Loucy (cell line): ENCODE data around the gene HOXB7.

Experiments used
- H2AFZ ChIP-seq: fragments of 200-600 bp; sonication (generic); 2 replicates; pipeline ENCODE4 v1.6.0; 2016; ENCODE audit warnings: antibody characterized with exemption, mild to moderate bottlenecking, low read length, moderate library complexity
- H3F3A ChIP-seq: fragments of 200-600 bp; 2 replicates; pipeline ENCODE4 v1.6.0; 2016; ENCODE audit warnings: antibody characterized with exemption, low read depth, mild to moderate bottlenecking
- H3K27me3 ChIP-seq: fragments of 200-600 bp; sonication (generic); 2 replicates; pipeline ENCODE4 v1.6.1; 2014; ENCODE audit warnings: low read length, mild to moderate bottlenecking; ENCODE audit not compliant: insufficient read depth, poor library complexity, severe bottlenecking
- H3K36me3 ChIP-seq: fragments of 200-600 bp; sonication (generic); 2 replicates; pipeline ENCODE4 v1.6.1; 2016; ENCODE audit warnings: low read length; ENCODE audit not compliant: insufficient read depth
- H3K4me1 ChIP-seq: fragments of 200-600 bp; sonication (generic); 2 replicates; pipeline ENCODE4 v1.5.1; 2014; ENCODE audit warnings: low read length, mild to moderate bottlenecking; ENCODE audit not compliant: insufficient read depth, poor library complexity, severe bottlenecking
- H3K4me2 ChIP-seq: fragments of 200-600 bp; sonication (generic); 2 replicates; pipeline ENCODE4 v1.6.0; 2014; ENCODE audit warnings: antibody characterized with exemption, low read length, low read depth, mild to moderate bottlenecking; ENCODE audit not compliant: poor library complexity, severe bottlenecking
- H3K4me3 ChIP-seq: fragments of 200-600 bp; sonication (generic); 2 replicates; pipeline ENCODE4 v1.5.1; 2014; ENCODE audit warnings: low read length, mild to moderate bottlenecking, mixed read lengths; ENCODE audit not compliant: poor library complexity, severe bottlenecking
- H3K79me2 ChIP-seq: fragments of 200-600 bp; sonication (generic); 2 replicates; pipeline ENCODE4 v1.6.1; 2014; ENCODE audit warnings: low read length; ENCODE audit not compliant: insufficient read depth
- H3K9ac ChIP-seq: fragments of 200-600 bp; sonication (generic); 2 replicates; pipeline ENCODE4 v1.6.0; 2014; ENCODE audit warnings: mild to moderate bottlenecking, low read depth, low read length, moderate library complexity; ENCODE audit not compliant: poor library complexity, severe bottlenecking
- H3K9me2 ChIP-seq: fragments of 200-600 bp; sonication (generic); replicated peaks from 2 replicates; pipeline ENCODE4 v1.6.1; 2016; ENCODE audit warnings: low read depth, low read length, mixed read lengths
- H3K9me3 ChIP-seq: fragments of 200-600 bp; sonication (generic); 2 replicates; pipeline ENCODE4 v1.6.1; 2014; ENCODE audit warnings: mild to moderate bottlenecking, antibody characterized with exemption, low read length, low read depth; ENCODE audit not compliant: insufficient read depth
- H4K20me1 ChIP-seq: fragments of 200-600 bp; sonication (generic); 2 replicates; pipeline ENCODE4 v1.6.0; 2014; ENCODE audit warnings: antibody characterized with exemption, low read length, mild to moderate bottlenecking; ENCODE audit not compliant: insufficient read depth, poor library complexity, severe bottlenecking
- EZH2phosphoT487 ChIP-seq: fragments of 200-600 bp; IDR thresholded peaks from 2 replicates; pipeline ENCODE4 v1.6.1; 2018; ENCODE audit warnings: antibody characterized with exemption, mild to moderate bottlenecking, moderate library complexity, borderline replicate concordance
- TF ChIP-seq, protein P1 (sequence below): fragments of 200-600 bp; sonication (generic); conservative IDR thresholded peaks from 2 replicates; pipeline ENCODE4 v1.5.1; 2014; ENCODE audit warnings: mild to moderate bottlenecking, antibody characterized with exemption, low read length

HOXB7 gene

DNA sequence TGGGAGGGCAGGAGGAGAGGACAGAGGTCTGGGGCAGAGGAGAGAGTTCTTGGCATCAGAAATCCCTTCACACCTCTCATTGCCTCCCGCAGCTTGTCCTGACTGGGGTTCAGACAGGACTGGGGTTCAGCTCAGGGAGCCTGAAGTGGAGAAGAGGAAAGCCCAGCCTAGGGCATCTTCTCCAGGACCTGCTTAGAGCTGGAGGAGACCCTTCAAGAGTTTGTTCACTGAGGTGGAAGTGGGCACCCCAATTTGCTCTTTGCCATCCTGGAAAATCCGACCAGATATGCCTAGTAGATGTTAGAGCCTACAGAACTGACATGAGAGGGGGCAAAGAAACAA is 22.8 kb downstream of the HOXB7 start:
- Histone ChIP-seq H3K27me3 (peaks cover 43% of the 10 kb centered on the region), H3F3A (no peaks in the 10 kb centered on the region)

GRCh38 chr17:48587276-48588073 is 23.3 kb downstream of the HOXB7 start:
- H2AFZ ChIP-seq, result no peak overlapping the region
- peaks cover 100% of the 10 kb centered on the region for H3K79me2 ChIP-seq
- peaks cover 94% of the 10 kb centered on the region for H4K20me1 ChIP-seq
- TF ChIP-seq, protein P1, sequence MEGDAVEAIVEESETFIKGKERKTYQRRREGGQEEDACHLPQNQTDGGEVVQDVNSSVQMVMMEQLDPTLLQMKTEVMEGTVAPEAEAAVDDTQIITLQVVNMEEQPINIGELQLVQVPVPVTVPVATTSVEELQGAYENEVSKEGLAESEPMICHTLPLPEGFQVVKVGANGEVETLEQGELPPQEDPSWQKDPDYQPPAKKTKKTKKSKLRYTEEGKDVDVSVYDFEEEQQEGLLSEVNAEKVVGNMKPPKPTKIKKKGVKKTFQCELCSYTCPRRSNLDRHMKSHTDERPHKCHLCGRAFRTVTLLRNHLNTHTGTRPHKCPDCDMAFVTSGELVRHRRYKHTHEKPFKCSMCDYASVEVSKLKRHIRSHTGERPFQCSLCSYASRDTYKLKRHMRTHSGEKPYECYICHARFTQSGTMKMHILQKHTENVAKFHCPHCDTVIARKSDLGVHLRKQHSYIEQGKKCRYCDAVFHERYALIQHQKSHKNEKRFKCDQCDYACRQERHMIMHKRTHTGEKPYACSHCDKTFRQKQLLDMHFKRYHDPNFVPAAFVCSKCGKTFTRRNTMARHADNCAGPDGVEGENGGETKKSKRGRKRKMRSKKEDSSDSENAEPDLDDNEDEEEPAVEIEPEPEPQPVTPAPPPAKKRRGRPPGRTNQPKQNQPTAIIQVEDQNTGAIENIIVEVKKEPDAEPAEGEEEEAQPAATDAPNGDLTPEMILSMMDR, result no peak
- TF ChIP-seq EZH2phosphoT487, result no peak
- peak overlapping the region; percentile 98 for H3K4me2 ChIP-seq
- H3K9me2 ChIP-seq, result no peaks in the 10 kb centered on the region
- H3K4me1 ChIP-seq, result peaks cover 56% of the 10 kb centered on the region
- no peaks in the 10 kb centered on the region for H3F3A ChIP-seq
- H3K27me3 ChIP-seq, result peaks cover 43% of the 10 kb centered on the region
- H3K9ac ChIP-seq, result peak overlapping the region; percentile 100
- peak overlapping the region; percentile 89 for H3K4me3 ChIP-seq
- no peaks in the 10 kb centered on the region for H3K9me3 ChIP-seq
- H3K36me3 ChIP-seq, result peaks cover 39% of the 10 kb centered on the region

More for the DNA sequence above, 22.8 kb downstream of the HOXB7 start:
- Histone ChIP-seq H3K4me2 (peak overlapping the region; percentile 98), H3K9ac (peak overlapping the region; percentile 100), H3K36me3 (peaks cover 35% of the 10 kb centered on the region), H4K20me1 (peaks cover 94% of the 10 kb centered on the region), H3K9me2 (no peaks in the 10 kb centered on the region), H3K9me3 (no peaks in the 10 kb centered on the region), H3K79me2 (peaks cover 100% of the 10 kb centered on the region), H3K4me3 (peak overlapping the region; percentile 89), H3K4me1 (peaks cover 54% of the 10 kb centered on the region), H2AFZ (no peak overlapping the region)
- TF ChIP-seq, protein P1, result no peak
- TF ChIP-seq EZH2phosphoT487, result no peak

DNA sequence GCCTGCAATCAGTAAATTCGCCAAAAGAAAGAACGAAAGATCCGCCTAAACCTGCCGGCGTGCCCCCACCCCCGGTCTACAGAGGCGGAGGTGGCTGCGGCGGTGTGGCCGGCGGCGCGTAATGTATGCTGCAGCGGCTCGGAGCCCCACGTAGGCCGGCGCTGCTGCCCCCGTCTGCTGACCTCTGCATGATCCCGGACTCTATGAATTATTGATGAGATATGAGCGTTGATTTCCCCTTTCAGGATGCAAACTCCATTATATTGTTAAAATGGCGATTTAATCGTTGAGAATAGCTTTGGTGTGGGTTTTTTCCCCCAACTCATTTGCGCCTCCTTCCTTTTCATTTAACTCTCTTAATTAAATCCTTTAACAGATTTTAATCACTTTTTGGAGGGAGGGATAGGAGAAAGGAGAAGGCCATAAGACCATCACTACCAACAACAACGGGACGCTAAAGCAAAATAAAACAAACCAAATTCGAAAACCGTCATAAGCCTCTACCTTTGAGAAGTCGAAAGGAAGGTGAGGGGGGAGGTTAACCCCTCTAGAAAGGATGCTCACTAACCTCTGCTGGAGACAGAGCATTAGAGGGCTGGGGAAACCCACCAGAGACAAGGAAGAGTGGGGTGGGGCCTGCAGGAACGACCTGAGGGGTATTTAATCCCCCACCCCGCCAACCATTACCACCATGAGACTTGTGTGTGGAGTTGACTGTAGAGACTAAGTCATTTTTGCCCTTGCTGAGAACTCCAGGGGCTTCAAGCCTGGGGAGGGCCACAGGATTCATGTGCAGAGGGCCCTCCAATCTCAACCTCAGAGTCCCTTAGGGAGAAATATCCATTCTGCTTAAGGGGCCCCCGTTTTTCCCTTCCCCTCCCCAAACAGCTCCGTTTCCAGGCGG is 24.2 kb downstream of the HOXB7 start:
- Histone ChIP-seq H3K36me3 (peaks cover 38% of the 10 kb centered on the region), H3K4me1 (peaks cover 55% of the 10 kb centered on the region), H3K27me3 (peaks cover 48% of the 10 kb centered on the region), H3K9me2 (no peaks in the 10 kb centered on the region), H3K79me2 (peaks cover 100% of the 10 kb centered on the region), H3K9ac (peak overlapping the region; percentile 100), H3K4me3 (peak overlapping the region; percentile 89), H3K4me2 (peak overlapping the region; percentile 98), H3F3A (no peaks in the 10 kb centered on the region), H3K9me3 (no peaks in the 10 kb centered on the region), H2AFZ (no peak overlapping the region), H4K20me1 (peaks cover 96% of the 10 kb centered on the region)
- TF ChIP-seq, protein P1, result no peak; the same call in 1 of the 2 replicates
- TF ChIP-seq EZH2phosphoT487, result no peak
